ENCODE results near the gene MBTPS2.

MBTPS2 gene

DNA sequence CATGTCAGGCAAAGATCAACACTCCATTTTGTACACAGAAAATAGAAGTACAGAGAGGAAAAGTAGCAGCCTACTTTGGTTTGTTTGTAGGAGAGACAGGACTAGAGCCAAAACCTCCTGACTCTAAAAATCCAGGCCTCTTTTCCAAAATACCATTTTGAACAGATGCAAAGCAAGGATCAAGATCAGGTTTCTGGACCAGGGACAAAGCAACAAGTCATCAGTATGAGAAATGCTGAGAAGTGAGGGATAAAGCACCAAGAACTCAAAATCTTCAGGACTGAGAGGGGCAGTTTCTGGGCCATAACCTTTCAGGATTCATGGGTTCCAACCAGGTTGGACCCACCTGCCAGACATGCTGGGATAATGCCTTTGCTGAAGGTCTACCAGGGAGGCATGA is 36.6 kb upstream of the MBTPS2 start:
- Mint-ChIP-seq H3K27me3 (ENCODE audit: low read depth, poor library complexity) (peaks cover 3% of the 10 kb centered on the region), H3K9me3 (no peaks in the 10 kb centered on the region), H3K4me3 (no peak overlapping the region), H3K36me3 (ENCODE audit: low read depth) (no peaks in the 10 kb centered on the region), H3K27ac (peak overlapping the region; percentile 73), H3K4me1 (peaks cover 8% of the 10 kb centered on the region)
- no peak for DNase-seq
- TF ChIP-seq, protein P1, sequence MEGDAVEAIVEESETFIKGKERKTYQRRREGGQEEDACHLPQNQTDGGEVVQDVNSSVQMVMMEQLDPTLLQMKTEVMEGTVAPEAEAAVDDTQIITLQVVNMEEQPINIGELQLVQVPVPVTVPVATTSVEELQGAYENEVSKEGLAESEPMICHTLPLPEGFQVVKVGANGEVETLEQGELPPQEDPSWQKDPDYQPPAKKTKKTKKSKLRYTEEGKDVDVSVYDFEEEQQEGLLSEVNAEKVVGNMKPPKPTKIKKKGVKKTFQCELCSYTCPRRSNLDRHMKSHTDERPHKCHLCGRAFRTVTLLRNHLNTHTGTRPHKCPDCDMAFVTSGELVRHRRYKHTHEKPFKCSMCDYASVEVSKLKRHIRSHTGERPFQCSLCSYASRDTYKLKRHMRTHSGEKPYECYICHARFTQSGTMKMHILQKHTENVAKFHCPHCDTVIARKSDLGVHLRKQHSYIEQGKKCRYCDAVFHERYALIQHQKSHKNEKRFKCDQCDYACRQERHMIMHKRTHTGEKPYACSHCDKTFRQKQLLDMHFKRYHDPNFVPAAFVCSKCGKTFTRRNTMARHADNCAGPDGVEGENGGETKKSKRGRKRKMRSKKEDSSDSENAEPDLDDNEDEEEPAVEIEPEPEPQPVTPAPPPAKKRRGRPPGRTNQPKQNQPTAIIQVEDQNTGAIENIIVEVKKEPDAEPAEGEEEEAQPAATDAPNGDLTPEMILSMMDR (IDR thresholded peaks at IDR 0.05): no peak

DNA sequence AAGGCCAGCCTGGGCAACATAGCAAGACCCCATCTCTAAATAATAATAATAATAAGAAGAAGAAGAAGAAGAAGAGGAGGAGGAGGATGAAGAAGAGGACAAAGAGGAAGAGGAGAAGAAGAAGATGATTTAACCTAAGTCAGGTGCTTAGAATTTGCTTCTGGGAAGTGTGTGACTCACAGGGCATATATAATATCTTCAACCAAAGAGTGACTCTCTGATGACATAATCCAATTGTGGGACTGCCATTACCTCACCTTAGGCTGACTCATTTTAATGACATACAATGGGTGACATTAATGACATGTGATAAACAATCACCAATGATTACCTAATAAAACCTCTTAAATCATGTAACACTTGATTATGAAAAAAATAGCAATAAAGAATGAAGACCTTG is 32.7 kb upstream of the MBTPS2 start:
- peaks cover 5% of the 10 kb centered on the region for H3K9me3 Mint-ChIP-seq
- H3K27ac Mint-ChIP-seq: no peak overlapping the region
- H3K27me3 Mint-ChIP-seq (ENCODE audit: low read depth, poor library complexity): peaks cover 6% of the 10 kb centered on the region
- no peak for DNase-seq
- H3K36me3 Mint-ChIP-seq (ENCODE audit: low read depth): no peaks in the 10 kb centered on the region
- H3K4me3 Mint-ChIP-seq: no peak overlapping the region
- no peaks in the 10 kb centered on the region for H3K4me1 Mint-ChIP-seq
- TF ChIP-seq, protein P1 (IDR thresholded peaks at IDR 0.05): no peak

DNA sequence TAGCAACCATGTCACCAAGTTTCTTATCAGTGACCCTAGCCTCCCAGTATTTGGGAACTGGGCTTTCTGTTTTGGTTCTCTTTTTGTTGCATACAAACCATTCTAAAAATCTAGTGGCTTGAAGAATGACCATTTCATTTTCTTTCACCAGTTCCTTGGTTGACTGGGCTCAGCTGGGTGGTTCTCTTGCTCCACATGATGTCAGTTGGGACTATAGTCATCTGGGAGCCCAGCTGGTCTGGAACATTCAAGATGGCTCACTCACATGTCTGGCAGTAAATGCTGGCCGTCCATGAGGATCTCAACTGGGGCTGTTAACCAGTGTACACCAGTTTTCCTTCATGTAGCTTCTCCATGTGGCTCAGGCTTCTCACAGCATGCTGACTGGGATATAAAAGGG is 27.6 kb upstream of the MBTPS2 start:
- TF ChIP-seq, protein P1 (IDR thresholded peaks at IDR 0.05): no peak
- H3K27ac Mint-ChIP-seq: no peak overlapping the region
- no peaks in the 10 kb centered on the region for H3K4me1 Mint-ChIP-seq
- H3K36me3 Mint-ChIP-seq (ENCODE audit: low read depth): no peaks in the 10 kb centered on the region
- peaks cover 3% of the 10 kb centered on the region for H3K27me3 Mint-ChIP-seq (ENCODE audit: low read depth, poor library complexity)
- DNase-seq: no peak
- H3K9me3 Mint-ChIP-seq: peaks cover 5% of the 10 kb centered on the region
- H3K4me3 Mint-ChIP-seq: no peak overlapping the region

DNA sequence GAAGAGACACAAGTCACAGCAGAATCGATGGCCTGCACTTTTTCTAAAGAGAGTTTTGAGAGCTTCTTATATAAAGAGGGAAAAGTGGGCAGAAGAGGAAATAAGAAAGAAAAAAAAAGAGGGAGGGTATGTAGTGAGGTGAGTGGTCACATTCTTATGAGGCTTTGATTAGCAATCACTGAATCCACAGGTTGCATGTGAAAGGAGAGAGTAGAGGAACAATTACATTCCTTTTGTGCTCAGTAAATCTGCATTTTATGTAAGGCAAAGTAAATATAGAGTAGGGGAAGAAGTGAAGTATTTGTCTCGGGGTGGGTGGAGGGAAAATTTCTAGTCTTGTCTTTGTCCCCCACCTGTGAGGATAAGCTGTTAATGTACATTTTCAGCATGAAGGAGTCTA is 26.8 kb upstream of the MBTPS2 start:
- Mint-ChIP-seq H3K27me3 (ENCODE audit: low read depth, poor library complexity) (peaks cover 3% of the 10 kb centered on the region), H3K27ac (no peak overlapping the region), H3K4me1 (no peaks in the 10 kb centered on the region), H3K36me3 (ENCODE audit: low read depth) (no peaks in the 10 kb centered on the region), H3K4me3 (no peak overlapping the region), H3K9me3 (peaks cover 5% of the 10 kb centered on the region)
- TF ChIP-seq, protein P1 (IDR thresholded peaks at IDR 0.05): no peak
- no peak for DNase-seq

DNA sequence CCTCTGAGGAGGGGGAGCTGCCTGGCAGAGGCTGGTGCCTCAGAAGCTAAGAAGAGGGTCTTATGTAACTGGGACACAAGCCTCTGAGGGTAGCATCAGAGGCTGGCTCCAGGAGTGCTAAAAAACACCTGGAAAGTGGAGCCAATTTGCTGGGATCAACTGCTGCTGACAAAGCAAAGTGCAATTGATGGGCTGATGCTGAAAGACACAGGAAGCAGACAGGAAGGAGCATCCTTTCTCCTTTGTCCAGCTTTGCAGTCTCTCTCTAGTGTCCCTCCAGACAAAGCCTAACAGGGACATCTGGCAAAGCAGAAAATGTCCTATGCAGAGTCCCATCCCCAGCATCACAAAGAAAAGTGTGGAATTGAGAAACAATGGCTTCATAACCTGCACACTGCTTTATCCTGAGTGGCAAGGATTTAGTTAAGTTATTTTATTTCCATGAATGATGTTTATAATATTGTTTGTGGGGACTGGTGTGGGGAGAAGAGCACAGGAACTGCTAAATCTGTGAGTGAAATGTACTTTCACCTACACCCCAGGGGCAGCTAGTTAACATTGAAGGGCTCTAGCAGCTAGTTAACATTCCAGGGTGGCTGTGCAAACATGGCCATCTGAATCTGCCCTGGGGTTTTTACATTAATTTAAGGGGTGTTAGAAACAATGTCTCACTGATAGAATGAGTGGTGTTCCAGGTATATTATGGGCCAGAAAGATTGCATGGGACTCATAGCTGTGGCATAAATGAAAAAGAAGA is 25.6 kb upstream of the MBTPS2 start:
- H3K27me3 Mint-ChIP-seq (ENCODE audit: low read depth, poor library complexity): peaks cover 3% of the 10 kb centered on the region

More for the DNA sequence above, 25.6 kb upstream of the MBTPS2 start:
- no peaks in the 10 kb centered on the region for H3K4me1 Mint-ChIP-seq
- no peaks in the 10 kb centered on the region for H3K36me3 Mint-ChIP-seq (ENCODE audit: low read depth)
- peaks cover 5% of the 10 kb centered on the region for H3K9me3 Mint-ChIP-seq
- H3K27ac Mint-ChIP-seq: no peak overlapping the region
- H3K4me3 Mint-ChIP-seq: no peak overlapping the region
- TF ChIP-seq, protein P1 (IDR thresholded peaks at IDR 0.05): no peak
- DNase-seq: no peak
